ENCODE data around the gene STYK1.

The STYK1 gene

GRCh38 chr12:10673659-10674384 lies at the start of gene STYK1:
Gene STYK1 (minus strand): TSS chr12:10674052. CDS start chr12:10634618, 39,434 bp downstream.
- Histone ChIP-seq H3K9ac (ENCODE audit: low read depth, low read length) (peak within 1 kb of the TSS; percentile 83; the same call in 1 of the 2 replicates), H3K36me3 (ENCODE audit: insufficient read depth, low read length) (no peaks in the 10 kb centered on the region; the same call in 1 of the 2 replicates)

GRCh38 chr12:10722905-10723746 lies 49.3 kb upstream of the STYK1 start, which contains the start of gene YBX3:
Gene YBX3 (minus strand): TSS chr12:10723323. CDS start chr12:10723111, 212 bp downstream.
- Histone ChIP-seq H3K36me3 (ENCODE audit: insufficient read depth, low read length) (no peaks in the 10 kb centered on the region), H3K9me3 (ENCODE audit: control insufficient read depth, insufficient read depth, low read length) (no peaks in the 10 kb centered on the region), H3K9ac (ENCODE audit: low read depth, low read length) (peak within 1 kb of the TSS; percentile 81), H3K4me1 (ENCODE audit: insufficient read depth, low read length) (peaks cover 23% of the 10 kb centered on the region)

More at GRCh38 chr12:10673659-10674384, at the start of gene STYK1:
- Histone ChIP-seq H3K9me3 (ENCODE audit: control insufficient read depth, insufficient read depth, low read length) (no peaks in the 10 kb centered on the region), H3K4me1 (ENCODE audit: insufficient read depth, low read length) (peaks cover 4% of the 10 kb centered on the region; the same call in 1 of the 2 replicates)

GRCh38 chr12:10722502-10722904 lies 48.7 kb upstream of the STYK1 start:
- H3K4me1 ChIP-seq (ENCODE audit: insufficient read depth, low read length): peaks cover 29% of the 10 kb centered on the region
- no peaks in the 10 kb centered on the region for H3K9me3 ChIP-seq (ENCODE audit: control insufficient read depth, insufficient read depth, low read length)
- H3K9ac ChIP-seq (ENCODE audit: low read depth, low read length): peak overlapping the region; percentile 81
- H3K36me3 ChIP-seq (ENCODE audit: insufficient read depth, low read length): no peaks in the 10 kb centered on the region

- H3K9me3 ChIP-seq (ENCODE audit: control insufficient read depth, insufficient read depth, low read length): no peaks in the 10 kb centered on the region
- H3K36me3 ChIP-seq (ENCODE audit: insufficient read depth, low read length): no peaks in the 10 kb centered on the region
- H3K9ac ChIP-seq (ENCODE audit: low read depth, low read length): peak overlapping the region; percentile 81
- H3K4me1 ChIP-seq (ENCODE audit: insufficient read depth, low read length): peaks cover 35% of the 10 kb centered on the region
Observed at GRCh38 chr12:10721651-10722501, 48.0 kb upstream of the STYK1 start.

- H3K9me3 ChIP-seq (ENCODE audit: control insufficient read depth, insufficient read depth, low read length): no peaks in the 10 kb centered on the region
- H3K36me3 ChIP-seq (ENCODE audit: insufficient read depth, low read length): 0 out of 2 replicates have a peak, but pooled peaks cover 3% of the 10 kb centered on the region
- H3K4me1 ChIP-seq (ENCODE audit: insufficient read depth, low read length): peaks cover 41% of the 10 kb centered on the region
- H3K9ac ChIP-seq (ENCODE audit: low read depth, low read length): peak overlapping the region; percentile 81
Observed at GRCh38 chr12:10720974-10721650, 47.3 kb upstream of the STYK1 start.

- Histone ChIP-seq H3K36me3 (ENCODE audit: insufficient read depth, low read length) (peaks cover 14% of the 10 kb centered on the region), H3K9ac (ENCODE audit: low read depth, low read length) (no peak overlapping the region), H3K9me3 (ENCODE audit: control insufficient read depth, insufficient read depth, low read length) (no peaks in the 10 kb centered on the region), H3K4me1 (ENCODE audit: insufficient read depth, low read length) (peaks cover 45% of the 10 kb centered on the region)
Observed at GRCh38 chr12:10719482-10719881, 45.6 kb upstream of the STYK1 start.

- no peaks in the 10 kb centered on the region for H3K9me3 ChIP-seq (ENCODE audit: control insufficient read depth, insufficient read depth, low read length)
- no peak overlapping the region for H3K9ac ChIP-seq (ENCODE audit: low read depth, low read length)
- peaks cover 18% of the 10 kb centered on the region for H3K36me3 ChIP-seq (ENCODE audit: insufficient read depth, low read length)
- peaks cover 38% of the 10 kb centered on the region for H3K4me1 ChIP-seq (ENCODE audit: insufficient read depth, low read length)
Observed at GRCh38 chr12:10718279-10718821, 44.5 kb upstream of the STYK1 start.

- Histone ChIP-seq H3K36me3 (ENCODE audit: insufficient read depth, low read length) (peaks cover 24% of the 10 kb centered on the region), H3K9me3 (ENCODE audit: control insufficient read depth, insufficient read depth, low read length) (no peaks in the 10 kb centered on the region), H3K9ac (ENCODE audit: low read depth, low read length) (peak overlapping the region; percentile 1; the same call in 1 of the 2 replicates), H3K4me1 (ENCODE audit: insufficient read depth, low read length) (peaks cover 38% of the 10 kb centered on the region)
Observed at GRCh38 chr12:10717410-10717809, 43.6 kb upstream of the STYK1 start.

GRCh38 chr12:10716704-10717315 lies 43.0 kb upstream of the STYK1 start:
- H3K4me1 ChIP-seq (ENCODE audit: insufficient read depth, low read length): peaks cover 38% of the 10 kb centered on the region
- peaks cover 28% of the 10 kb centered on the region for H3K36me3 ChIP-seq (ENCODE audit: insufficient read depth, low read length)
- H3K9me3 ChIP-seq (ENCODE audit: control insufficient read depth, insufficient read depth, low read length): no peaks in the 10 kb centered on the region
- no peak overlapping the region for H3K9ac ChIP-seq (ENCODE audit: low read depth, low read length)

- Histone ChIP-seq H3K9me3 (ENCODE audit: control insufficient read depth, insufficient read depth, low read length) (no peaks in the 10 kb centered on the region), H3K4me1 (ENCODE audit: insufficient read depth, low read length) (peaks cover 38% of the 10 kb centered on the region), H3K36me3 (ENCODE audit: insufficient read depth, low read length) (peaks cover 28% of the 10 kb centered on the region), H3K9ac (ENCODE audit: low read depth, low read length) (no peak overlapping the region)
Observed at GRCh38 chr12:10716277-10716676, 42.4 kb upstream of the STYK1 start.

GRCh38 chr12:10715491-10715890 lies 41.6 kb upstream of the STYK1 start:
- Histone ChIP-seq H3K36me3 (ENCODE audit: insufficient read depth, low read length) (peaks cover 28% of the 10 kb centered on the region), H3K9me3 (ENCODE audit: control insufficient read depth, insufficient read depth, low read length) (no peaks in the 10 kb centered on the region), H3K4me1 (ENCODE audit: insufficient read depth, low read length) (peaks cover 38% of the 10 kb centered on the region), H3K9ac (ENCODE audit: low read depth, low read length) (no peak overlapping the region)

- H3K9ac ChIP-seq (ENCODE audit: low read depth, low read length): no peak overlapping the region
- H3K9me3 ChIP-seq (ENCODE audit: control insufficient read depth, insufficient read depth, low read length): no peaks in the 10 kb centered on the region
- H3K4me1 ChIP-seq (ENCODE audit: insufficient read depth, low read length): no peaks in the 10 kb centered on the region
- H3K36me3 ChIP-seq (ENCODE audit: insufficient read depth, low read length): peaks cover 55% of the 10 kb centered on the region
Observed at GRCh38 chr12:10709808-10710207, 36.0 kb upstream of the STYK1 start.

- H3K4me1 ChIP-seq (ENCODE audit: insufficient read depth, low read length): no peaks in the 10 kb centered on the region
- H3K9me3 ChIP-seq (ENCODE audit: control insufficient read depth, insufficient read depth, low read length): no peaks in the 10 kb centered on the region
- H3K36me3 ChIP-seq (ENCODE audit: insufficient read depth, low read length): peaks cover 58% of the 10 kb centered on the region
- no peak overlapping the region for H3K9ac ChIP-seq (ENCODE audit: low read depth, low read length)
Observed at GRCh38 chr12:10708862-10709261, 35.0 kb upstream of the STYK1 start.
